H9 (cell line): ENCODE data around the gene SSRP1. TPM values are rescaled to one million over a fixed set of nuclear protein-coding genes. Genes with fewer than 3 reads are reported as not detected.

ENCODE experiments used
- DNase-seq: peaks from one replicate; pipeline ENCODE4 v3.0.0-alpha.2; 2017
- H2AFZ ChIP-seq: one replicate; pipeline ENCODE4 v1.6.1; 2013; ENCODE audit warnings: mild to moderate bottlenecking, low read length, control low read depth, moderate library complexity
- H2AK5ac ChIP-seq: 2 replicates; pipeline ENCODE4 v1.6.1; 2013; ENCODE audit warnings: low read length, control low read depth, mixed read lengths; ENCODE audit not compliant: insufficient read length
- H2BK120ac ChIP-seq: one replicate; pipeline ENCODE4 v1.6.1; 2013; ENCODE audit warnings: low read depth, mild to moderate bottlenecking, low read length, control low read depth, inconsistent platforms; ENCODE audit not compliant: poor library complexity, severe bottlenecking
- H2BK12ac ChIP-seq: 2 replicates; pipeline ENCODE4 v1.6.1; 2013; ENCODE audit warnings: low read length, control low read depth, mixed read lengths, low read depth; ENCODE audit not compliant: insufficient read length
- H2BK15ac ChIP-seq: 2 replicates; pipeline ENCODE4 v1.6.1; 2013; ENCODE audit warnings: low read depth, low read length, control low read depth
- H2BK20ac ChIP-seq: one replicate; pipeline ENCODE4 v1.6.1; 2013; ENCODE audit warnings: low read depth, mild to moderate bottlenecking, low read length, control low read depth, inconsistent platforms; ENCODE audit not compliant: poor library complexity, severe bottlenecking
- H2BK5ac ChIP-seq: 2 replicates; pipeline ENCODE4 v1.6.1; 2013; ENCODE audit warnings: low read length, control low read depth, mixed read lengths; ENCODE audit not compliant: insufficient read length
- H3K14ac ChIP-seq: 2 replicates; pipeline ENCODE4 v1.6.1; 2013; ENCODE audit warnings: low read length, control low read depth; ENCODE audit not compliant: insufficient read depth
- H3K18ac ChIP-seq: 2 replicates; pipeline ENCODE4 v1.6.1; 2013; ENCODE audit warnings: low read depth, mild to moderate bottlenecking, mixed read lengths, low read length, control low read depth; ENCODE audit not compliant: insufficient read length
- H3K23ac ChIP-seq: 2 replicates; pipeline ENCODE4 v1.6.1; 2013; ENCODE audit warnings: low read length, control low read depth, mixed read lengths, low read depth; ENCODE audit not compliant: insufficient read length
- H3K23me2 ChIP-seq: 2 replicates; pipeline ENCODE4 v1.6.1; 2013; ENCODE audit warnings: low read depth, mild to moderate bottlenecking, mixed read lengths, low read length, control low read depth; ENCODE audit not compliant: insufficient read length, poor library complexity, severe bottlenecking
- H3K27ac ChIP-seq: 2 replicates; pipeline ENCODE4 v1.5.1; 2013; ENCODE audit warnings: low read length, control low read depth, mixed read lengths, low read depth; ENCODE audit not compliant: insufficient read length
- H3K27me3 ChIP-seq: 2 replicates; pipeline ENCODE4 v1.6.1; 2013; ENCODE audit warnings: low read length, control low read depth, inconsistent platforms; ENCODE audit not compliant: insufficient read depth
- H3K4ac ChIP-seq: 2 replicates; pipeline ENCODE4 v1.6.1; 2013; ENCODE audit warnings: low read depth, mild to moderate bottlenecking, control low read depth, inconsistent platforms, low read length, moderate library complexity
- H3K4me1 ChIP-seq: 2 replicates; pipeline ENCODE4 v1.6.1; 2013; ENCODE audit warnings: low read length, control low read depth, inconsistent platforms; ENCODE audit not compliant: insufficient read depth
- H3K4me2 ChIP-seq: 2 replicates; pipeline ENCODE4 v1.6.1; 2013; ENCODE audit warnings: low read length, control low read depth, mixed read lengths; ENCODE audit not compliant: insufficient read length, insufficient read depth
- H3K56ac ChIP-seq: 2 replicates; pipeline ENCODE4 v1.6.1; 2013; ENCODE audit warnings: low read depth, mild to moderate bottlenecking, mixed read lengths, low read length, control low read depth; ENCODE audit not compliant: insufficient read length
- H3K79me1 ChIP-seq: 2 replicates; pipeline ENCODE4 v1.6.1; 2013; ENCODE audit warnings: low read depth, mild to moderate bottlenecking, moderate library complexity, low read length, control low read depth, inconsistent platforms; ENCODE audit not compliant: insufficient read depth, poor library complexity, severe bottlenecking
- H3K79me2 ChIP-seq: 2 replicates; pipeline ENCODE4 v1.6.1; 2013; ENCODE audit warnings: low read length, control low read depth, inconsistent platforms; ENCODE audit not compliant: insufficient read depth
- H3K9ac ChIP-seq: 2 replicates; pipeline ENCODE4 v1.6.1; 2013; ENCODE audit warnings: low read length, control low read depth, mixed read lengths; ENCODE audit not compliant: insufficient read length; ENCODE audit errors: extremely low read depth
- H3K9me3 ChIP-seq: one replicate; pipeline ENCODE4 v1.6.1; 2013; ENCODE audit warnings: low read depth, low read length, inconsistent platforms; ENCODE audit not compliant: control insufficient read depth
- H3T11ph ChIP-seq: one replicate; pipeline ENCODE4 v1.6.1; 2013; ENCODE audit warnings: mild to moderate bottlenecking, low read length, control low read depth, inconsistent platforms
- H4K20me1 ChIP-seq: one replicate; pipeline ENCODE4 v1.6.1; 2013; ENCODE audit not compliant: control insufficient read depth, insufficient read length, insufficient read depth
- H4K5ac ChIP-seq: 2 replicates; pipeline ENCODE4 v1.6.1; 2013; ENCODE audit warnings: low read depth, mild to moderate bottlenecking, mixed read lengths, low read length, control low read depth; ENCODE audit not compliant: insufficient read length
- H4K8ac ChIP-seq: replicated peaks from 2 replicates; pipeline ENCODE4 v1.6.1; 2013; ENCODE audit warnings: low read length, control low read depth, mixed read lengths, low read depth; ENCODE audit not compliant: insufficient read length
- H4K91ac ChIP-seq: 2 replicates; pipeline ENCODE4 v1.6.1; 2013; ENCODE audit warnings: low read depth, mild to moderate bottlenecking, moderate library complexity, mixed read lengths, low read length, control low read depth; ENCODE audit not compliant: insufficient read length
- H3K27ac Mint-ChIP-seq, 3 experiments: 2 replicates in 2 of 3; 3 replicates in 1 of 3; pipeline ENCODE4 v1.8.0; 2020 to 2021; ENCODE audit warnings: mixed read lengths in 3 of 3, mild to moderate bottlenecking in 1 of 3, moderate library complexity in 1 of 3
- H3K27me3 Mint-ChIP-seq: 2 replicates; pipeline ENCODE4 v1.8.0; 2021; ENCODE audit warnings: low read depth, mild to moderate bottlenecking, moderate library complexity, mixed read lengths
- H3K36me3 Mint-ChIP-seq, 3 experiments: 2 replicates in 2 of 3; 3 replicates in 1 of 3; pipeline ENCODE4 v1.8.0; 2020 to 2021; ENCODE audit warnings: low read depth in 3 of 3, mixed read lengths in 3 of 3; ENCODE audit not compliant: insufficient read depth in 1 of 3
- H3K4me1 Mint-ChIP-seq, 2 experiments: 2 replicates each; pipeline ENCODE4 v1.8.0; 2020; ENCODE audit warnings: mixed read lengths in 2 of 2
- H3K4me3 Mint-ChIP-seq, 2 experiments: 2 replicates in 1 of 2; 3 replicates in 1 of 2; pipeline ENCODE4 v1.8.0; 2020 to 2021; ENCODE audit warnings: mild to moderate bottlenecking in 2 of 2, mixed read lengths in 2 of 2, moderate library complexity in 1 of 2
- H3K9me3 Mint-ChIP-seq, 2 experiments: 2 replicates in 1 of 2; 3 replicates in 1 of 2; pipeline ENCODE4 v1.8.0; 2020; ENCODE audit warnings: mild to moderate bottlenecking in 2 of 2, mixed read lengths in 2 of 2, moderate library complexity in 1 of 2
- WGBS: extraction: QIAGEN DNeasy Blood & Tissue Kit; methylation state at CpG from one replicate; pipeline ENCODE4 v1.1.7; 2013; ENCODE audit warnings: missing lambda C conversion rate, low lambda C conversion rate, mixed read lengths; ENCODE audit not compliant: insufficient read length; ENCODE audit errors: extremely low coverage; 5-methylcytosine and 5-hydroxymethylcytosine counted together
- total RNA-seq: library from RNA; stranded (reverse); gene quantifications from 2 replicates; pipeline ENCODE4 v1.2.1, GENCODE V29; 2021
- TF ChIP-seq, protein P1 (sequence below): fragments of 200-600 bp; sonication (generic); conservative IDR thresholded peaks from 3 replicates; pipeline ENCODE4 v1.8.0; 2021; ENCODE audit warnings: antibody characterized with exemption, mild to moderate bottlenecking

SSRP1 gene
- total RNA-seq, 1 experiment from 2014 or later, result 202 TPM

DNA sequence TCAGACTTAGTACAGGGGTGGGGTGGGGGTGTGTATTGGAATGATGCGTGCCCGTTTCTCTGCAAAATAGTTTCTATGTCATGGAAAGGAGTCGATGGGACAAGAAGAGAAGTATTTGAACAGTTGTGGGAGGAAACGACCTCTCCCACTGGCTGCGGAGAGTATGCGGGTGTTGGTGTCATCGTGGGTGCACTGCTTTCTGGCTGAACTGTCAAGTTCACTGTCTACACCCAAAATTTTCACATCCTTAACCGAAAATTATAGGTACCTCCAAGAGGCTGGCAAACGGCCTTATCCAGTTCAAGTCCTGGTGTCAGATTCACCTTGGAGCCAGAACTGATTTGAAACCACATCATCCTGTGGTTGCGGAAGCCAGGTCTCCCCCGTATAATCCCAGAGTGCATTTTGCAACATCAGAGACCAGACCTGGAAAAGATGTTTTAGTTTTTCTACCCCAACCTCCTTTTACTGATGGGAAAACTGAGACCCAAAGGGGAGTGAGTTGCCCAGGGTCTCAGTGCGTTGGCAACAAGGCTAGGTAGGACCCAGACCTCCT is 497 bp upstream of the SSRP1 start:
- H3K18ac ChIP-seq, result no peak overlapping the region
- WGBS, result no CpG with 5 or more reads among the region's 12 CpGs
- no peak overlapping the region for H3K27ac ChIP-seq
- peak overlapping the region; percentile 24 for H2AFZ ChIP-seq
- peaks cover 21% of the 10 kb centered on the region for H3K27me3 Mint-ChIP-seq
- H4K5ac ChIP-seq, result no peak overlapping the region
- peak overlapping the region; percentile 96 to 98 (median 98) for H3K27ac Mint-ChIP-seq
- H3K9ac ChIP-seq, result peak overlapping the region; percentile 64
- no peak overlapping the region for H2BK12ac ChIP-seq
- DNase-seq, result no peak
- peak overlapping the region; percentile 28 for H3K14ac ChIP-seq
- H3K23me2 ChIP-seq, result peaks cover 6% of the 10 kb centered on the region
- H2BK15ac ChIP-seq, result no peak overlapping the region
- H4K91ac ChIP-seq, result no peak overlapping the region
- H3K9me3 Mint-ChIP-seq, result no peaks in the 10 kb centered on the region
- no peaks in the 10 kb centered on the region for H3K9me3 ChIP-seq
- H3K4me1 ChIP-seq, result peaks cover 5% of the 10 kb centered on the region; the same call in 1 of the 2 replicates
- peaks cover 24 to 39% (median 37%) of the 10 kb centered on the region in 3 experiments for H3K36me3 Mint-ChIP-seq
- H3K23ac ChIP-seq, result no peak overlapping the region
- H2BK5ac ChIP-seq, result no peak overlapping the region
- H2BK120ac ChIP-seq, result no peak overlapping the region
- peak overlapping the region; percentile 9 for H4K8ac ChIP-seq
- H3K56ac ChIP-seq, result no peak overlapping the region
- no peak overlapping the region for H2BK20ac ChIP-seq
- peaks cover 44 to 50% of the 10 kb centered on the region in 2 experiments for H3K4me1 Mint-ChIP-seq
- no peaks in the 10 kb centered on the region for H3K27me3 ChIP-seq
- H3K4ac ChIP-seq, result no peak overlapping the region
- H3K79me2 ChIP-seq, result peaks cover 10% of the 10 kb centered on the region; the same call in 1 of the 2 replicates
- H4K20me1 ChIP-seq, result no peaks in the 10 kb centered on the region
- H3T11ph ChIP-seq, result no peak overlapping the region
- H3K4me2 ChIP-seq, result peak overlapping the region; percentile 59
- H3K79me1 ChIP-seq, result peaks cover 7% of the 10 kb centered on the region
- TF ChIP-seq, protein P1, sequence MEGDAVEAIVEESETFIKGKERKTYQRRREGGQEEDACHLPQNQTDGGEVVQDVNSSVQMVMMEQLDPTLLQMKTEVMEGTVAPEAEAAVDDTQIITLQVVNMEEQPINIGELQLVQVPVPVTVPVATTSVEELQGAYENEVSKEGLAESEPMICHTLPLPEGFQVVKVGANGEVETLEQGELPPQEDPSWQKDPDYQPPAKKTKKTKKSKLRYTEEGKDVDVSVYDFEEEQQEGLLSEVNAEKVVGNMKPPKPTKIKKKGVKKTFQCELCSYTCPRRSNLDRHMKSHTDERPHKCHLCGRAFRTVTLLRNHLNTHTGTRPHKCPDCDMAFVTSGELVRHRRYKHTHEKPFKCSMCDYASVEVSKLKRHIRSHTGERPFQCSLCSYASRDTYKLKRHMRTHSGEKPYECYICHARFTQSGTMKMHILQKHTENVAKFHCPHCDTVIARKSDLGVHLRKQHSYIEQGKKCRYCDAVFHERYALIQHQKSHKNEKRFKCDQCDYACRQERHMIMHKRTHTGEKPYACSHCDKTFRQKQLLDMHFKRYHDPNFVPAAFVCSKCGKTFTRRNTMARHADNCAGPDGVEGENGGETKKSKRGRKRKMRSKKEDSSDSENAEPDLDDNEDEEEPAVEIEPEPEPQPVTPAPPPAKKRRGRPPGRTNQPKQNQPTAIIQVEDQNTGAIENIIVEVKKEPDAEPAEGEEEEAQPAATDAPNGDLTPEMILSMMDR, result no peak
- H3K4me3 Mint-ChIP-seq, result peak overlapping the region; percentile 93 to 94
- H2AK5ac ChIP-seq, result no peak overlapping the region
